Heart left ventricle (tissue), 16 donors: Measurements from ENCODE around the gene ANAPC15. TPM values are rescaled to one million over a fixed set of nuclear protein-coding genes. Genes with fewer than 3 reads are reported as not detected.

ENCODE experiments used
- ATAC-seq, 4 donors: fragments of 200-7000 bp; cut with Tn5 transposase; one replicate each; pipeline ENCODE4 v1.9.1; 2020 to 2022; ENCODE audit warnings: moderate library complexity in 4 of 4, mild to moderate bottlenecking in 3 of 4, moderate number of reproducible peaks in 1 of 4
- DNase-seq, 5 donors: peaks; one replicate each; pipeline ENCODE4 v3.0.0-alpha.2; 2020
- H3K27ac ChIP-seq, 12 donors: fragments of 200-600 bp; sonication (generic) in 4 of 12; one replicate each; pipeline versions ENCODE4 v1.5.0 to v1.8.0; 2016 to 2022; ENCODE audit warnings: mild to moderate bottlenecking in 2 of 12
- H3K27me3 ChIP-seq, 9 donors: fragments of 200-600 bp; sonication (generic) in 2 of 9; one replicate each; pipeline versions ENCODE4 v1.5.1 to v1.8.0; 2016 to 2022; ENCODE audit warnings: mild to moderate bottlenecking in 3 of 9
- H3K36me3 ChIP-seq, 9 donors: fragments of 200-600 bp; sonication (generic) in 2 of 9; one replicate each; pipeline versions ENCODE4 v1.5.0 to v1.8.0; 2018 to 2022; ENCODE audit warnings: mild to moderate bottlenecking in 2 of 9
- H3K4me1 ChIP-seq, 12 donors: fragments of 200-600 bp; sonication (generic) in 4 of 12; one replicate each; pipeline versions ENCODE4 v1.5.0 to v1.8.0; 2016 to 2022; ENCODE audit warnings: mild to moderate bottlenecking in 3 of 12
- H3K4me3 ChIP-seq, 12 donors: fragments of 200-600 bp; sonication (generic) in 4 of 12; one replicate each; pipeline versions ENCODE4 v1.5.0 to v1.8.0; 2017 to 2022; ENCODE audit warnings: mild to moderate bottlenecking in 9 of 12, moderate library complexity in 4 of 12
- H3K9me3 ChIP-seq, 12 donors: fragments of 200-600 bp; sonication (generic) in 4 of 12; one replicate each; pipeline versions ENCODE4 v1.5.0 to v1.8.0; 2016 to 2022; ENCODE audit warnings: mild to moderate bottlenecking in 1 of 12
- POLR2A ChIP-seq, 2 donors: fragments of 450-650 bp; IDR thresholded peaks; one replicate each; pipeline ENCODE4 v1.6.1; 2017; ENCODE audit warnings: antibody characterized with exemption in 2 of 2, mild to moderate bottlenecking in 2 of 2, moderate library complexity in 2 of 2
- WGBS, 4 donors: extraction: QIAGEN DNeasy Blood & Tissue Kit in 2 of 4; methylation state at CpG; one replicate each; pipeline versions ENCODE4 v1.1.5 to v1.1.7; 2013 to 2018; 5-methylcytosine and 5-hydroxymethylcytosine counted together
- intact Hi-C, 10 donors: fragments of 100-400 bp; cut with DNase I; formaldehyde crosslinking; loops; one replicate each; pipeline versions ENCODE4 v1.11.1 to v1.14.2; 2022
- microRNA-seq, 4 donors: library from miRNA; unstranded; fragments of <30 nt; microRNA quantifications; one replicate each; pipeline versions ENCODE4 to v1.2.0, GENCODE V29; 2017 to 2020
- polyA plus RNA-seq, 2 donors: library from polyadenylated mRNA; stranded (reverse); fragments of 200-250 nt; gene quantifications; one replicate each; pipeline ENCODE4 v1.2.3, GENCODE V29; 2013
- total RNA-seq, 9 donors: library from RNA; depleted of rRNA in 2 of 9; stranded (reverse); fragments of >200 nt in 2 of 9; fragmentation: NEBNext Ultra II Directional in 3 of 9; extraction: Animal tissue kit (Norgen Biotek cat#: 25700) in 3 of 9; gene quantifications; one replicate each; pipeline versions ENCODE4 v1.1.0 to v1.2.4, GENCODE V29; 2016 to 2023
- TF ChIP-seq, protein P1 (sequence below), 12 donors: fragments of 200-600 bp; sonication (generic) in 4 of 12; IDR thresholded peaks; one replicate each; pipeline versions ENCODE4 v1.5.0 to v1.8.0; 2018 to 2022; ENCODE audit warnings: antibody characterized with exemption in 12 of 12, mild to moderate bottlenecking in 5 of 12
- donor health status: ischemic (EF 13 %, LVEDD 7.1; RV severe dilation, severe dysfunction).
- donor health status: healthy with polysubstance abuse.
- donor health status: DM: no; HTN: yes; CAD: no.
- donor health status: DM: no; HTN: no; CAD: no.
- donor health status: ischemic (EF 25% LVEDD 6.9; RV normal size, moderate dysfunction).
- donor health status: ischemic (EF 25% LVEDD 5.7; RV mildly dilated, moderate dysfunction).
- donor health status: healthy.
- donor health status: DM: yes; HTN: yes; CAD: no.
- donor health status: ischemic (EF 35%, LVEDD 5.7; RV mildly dilated, moderate dysfunction).
- donor health status: nonischemic (EF 11% LVEDD 7.7; RV severe dilation, severe dysfunction).
- donor health status: DM: yes; HTN: yes; CAD: no.
- donor health status: PGD.
- donor health status: ischemic (EF 29% LVEDD 5.4; RV normal size, mild dysfunction).
- donor health status: nonischemic (EF 23%, LVEDD 6.1; RV moderate dilation, normal function).

ANAPC15 gene
- total and polyA plus RNA-seq, 11 donors, result 35.6 to 82.7 (median 40.1) TPM

DNA sequence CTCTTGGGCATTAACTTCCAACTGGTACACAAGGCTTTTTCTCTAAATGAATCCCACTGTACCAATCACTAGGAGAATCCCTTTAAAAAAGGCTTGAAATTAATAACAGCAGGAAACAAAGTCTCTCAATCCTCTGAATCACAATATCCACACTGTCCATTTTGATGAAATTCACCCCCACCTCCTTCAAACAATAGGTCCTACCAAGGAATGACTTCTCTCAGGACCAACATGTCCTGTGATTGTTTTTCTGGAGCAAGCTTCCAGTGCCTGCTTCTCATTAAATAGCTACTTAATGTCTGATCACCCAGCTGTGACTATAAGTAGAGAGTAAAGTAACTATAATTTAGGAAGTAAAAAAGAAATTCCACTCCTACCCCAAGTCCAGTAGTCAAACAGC, 45.2 kb downstream of the ANAPC15 start:
- Histone ChIP-seq H3K4me1 (peaks cover 7 to 62% (median 32%) of the 10 kb centered on the region in 12 donors), H3K9me3 (no peaks in the 10 kb centered on the region), H3K27me3 (no peaks in the 10 kb centered on the region), H3K36me3 (peaks cover 0 to 31% (median 3%) of the 10 kb centered on the region in 9 donors), H3K4me3 (no peak overlapping the region), H3K27ac (peak overlapping the region in 10 of 12 donors; percentile 11 to 80 (median 29))
- DNase-seq (no peak), ATAC-seq (peak in 1 of 4 donors; percentile 21)
- TF ChIP-seq POLR2A (IDR thresholded peaks at IDR 0.05), result no peak
- TF ChIP-seq, protein P1, sequence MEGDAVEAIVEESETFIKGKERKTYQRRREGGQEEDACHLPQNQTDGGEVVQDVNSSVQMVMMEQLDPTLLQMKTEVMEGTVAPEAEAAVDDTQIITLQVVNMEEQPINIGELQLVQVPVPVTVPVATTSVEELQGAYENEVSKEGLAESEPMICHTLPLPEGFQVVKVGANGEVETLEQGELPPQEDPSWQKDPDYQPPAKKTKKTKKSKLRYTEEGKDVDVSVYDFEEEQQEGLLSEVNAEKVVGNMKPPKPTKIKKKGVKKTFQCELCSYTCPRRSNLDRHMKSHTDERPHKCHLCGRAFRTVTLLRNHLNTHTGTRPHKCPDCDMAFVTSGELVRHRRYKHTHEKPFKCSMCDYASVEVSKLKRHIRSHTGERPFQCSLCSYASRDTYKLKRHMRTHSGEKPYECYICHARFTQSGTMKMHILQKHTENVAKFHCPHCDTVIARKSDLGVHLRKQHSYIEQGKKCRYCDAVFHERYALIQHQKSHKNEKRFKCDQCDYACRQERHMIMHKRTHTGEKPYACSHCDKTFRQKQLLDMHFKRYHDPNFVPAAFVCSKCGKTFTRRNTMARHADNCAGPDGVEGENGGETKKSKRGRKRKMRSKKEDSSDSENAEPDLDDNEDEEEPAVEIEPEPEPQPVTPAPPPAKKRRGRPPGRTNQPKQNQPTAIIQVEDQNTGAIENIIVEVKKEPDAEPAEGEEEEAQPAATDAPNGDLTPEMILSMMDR (IDR thresholded peaks at IDR 0.05), result no peak
- intact Hi-C loops, result no loop called here

DNA sequence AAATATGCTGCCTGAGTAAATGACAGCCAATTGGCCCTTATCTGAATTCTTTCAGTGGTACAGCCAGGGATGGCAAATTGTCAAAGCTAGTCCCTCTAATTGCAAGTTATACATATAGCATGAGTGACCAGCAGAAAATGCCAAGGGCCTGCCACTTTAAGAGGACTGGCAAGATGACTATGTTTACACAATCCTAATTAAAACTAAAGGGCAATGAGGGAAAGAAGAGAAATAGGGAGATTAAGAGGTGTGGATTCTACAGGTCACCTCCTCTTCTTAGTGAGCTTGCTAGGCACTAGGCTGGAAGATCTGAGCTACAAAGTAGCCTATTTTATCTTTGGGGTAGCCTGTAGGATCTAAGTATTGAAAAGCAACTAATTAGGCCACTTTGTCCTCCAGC, 45.6 kb downstream of the ANAPC15 start:
- no peak for DNase-seq
- ATAC-seq, result no peak
- H3K4me3 ChIP-seq, result no peak overlapping the region
- peaks cover 0 to 33% (median 5%) of the 10 kb centered on the region in 9 donors for H3K36me3 ChIP-seq
- H3K9me3 ChIP-seq, result no peaks in the 10 kb centered on the region
- peak overlapping the region in 10 of 12 donors; percentile 11 to 80 (median 29) for H3K27ac ChIP-seq
- no peak for TF ChIP-seq POLR2A (IDR thresholded peaks at IDR 0.05)
- TF ChIP-seq, protein P1 (IDR thresholded peaks at IDR 0.05), result no peak
- intact Hi-C loops, result no loop called here
- H3K27me3 ChIP-seq, result no peaks in the 10 kb centered on the region
- peaks cover 4 to 58% (median 30%) of the 10 kb centered on the region in 12 donors for H3K4me1 ChIP-seq

DNA sequence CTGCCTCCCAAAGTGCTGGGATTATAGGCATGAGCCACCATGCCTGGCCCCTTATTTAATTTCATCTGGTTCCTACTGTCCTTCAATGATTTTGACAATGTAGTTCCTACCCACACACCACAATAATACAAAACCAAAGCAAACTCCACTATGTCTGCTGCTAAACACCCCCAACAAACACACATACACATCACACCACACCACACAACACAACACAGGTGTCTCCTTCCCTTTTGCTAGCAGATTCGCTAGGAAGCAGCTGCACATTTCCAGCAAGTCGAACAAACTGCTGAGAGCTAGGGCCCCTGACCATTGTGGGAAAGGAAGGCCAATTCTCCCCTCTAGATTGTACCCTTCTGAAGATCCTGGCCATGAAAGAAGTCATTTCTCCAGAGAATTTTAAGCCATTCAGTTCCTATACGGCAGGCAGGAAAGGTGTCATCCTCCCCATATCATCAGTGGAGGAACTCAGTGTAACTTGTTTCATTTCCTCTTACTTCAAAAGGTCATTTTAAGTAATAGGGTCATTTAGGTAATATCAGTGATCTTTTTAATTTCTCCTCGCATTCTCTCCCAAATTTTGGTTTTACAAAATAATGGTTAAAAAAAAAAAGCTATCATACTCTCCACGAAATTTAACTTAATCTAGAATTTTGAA, 50.6 kb downstream of the ANAPC15 start:
- Histone ChIP-seq H3K36me3 (peaks cover 0 to 29% (median 2%) of the 10 kb centered on the region in 9 donors), H3K9me3 (no peaks in the 10 kb centered on the region), H3K4me3 (no peak overlapping the region), H3K4me1 (peaks cover 0 to 12% (median 5%) of the 10 kb centered on the region in 12 donors), H3K27me3 (no peaks in the 10 kb centered on the region), H3K27ac (no peak overlapping the region)
- intact Hi-C loops, result no loop called here
- no peak for DNase-seq
- no peak for TF ChIP-seq POLR2A (IDR thresholded peaks at IDR 0.05)
- TF ChIP-seq, protein P1 (IDR thresholded peaks at IDR 0.05), result no peak
- 86 to 91% (median 87%) methylated on average over 5 of the region's 5 CpGs for WGBS, 4 donors
- no peak for ATAC-seq

Small RNAs within 50 kb of the gene (microRNA-seq; reads per million reads assigned to microRNA genes)
- gene MIR3165, result 0 reads per million in 4 donors

Other genes starting within 250 kb of the ANAPC15 start
- not detected for gene DEFB131B, start 234.2 kb downstream of the ANAPC15 start, total RNA-seq
- not detected for gene DEFB131B, start 234.2 kb downstream of the ANAPC15 start, polyA plus RNA-seq
- 1 to 10 TPM in 7 of 9 donors, under 1 TPM in 1, not detected in 1; 0.95 to 5.3 (median 2.8) TPM for gene XNDC1N, start 184.1 kb downstream of the ANAPC15 start, total RNA-seq
- gene XNDC1N, start 184.1 kb downstream of the ANAPC15 start, polyA plus RNA-seq, result 1 to 10 TPM; 1.2 to 2.9 TPM
- gene RNF121, start 183.6 kb downstream of the ANAPC15 start, total RNA-seq, result 10 to 100 TPM; 15.4 to 28.2 (median 22.0) TPM
- gene RNF121, start 183.6 kb downstream of the ANAPC15 start, polyA plus RNA-seq, result 10 to 100 TPM in 1 of 2 donors, 1 to 10 TPM in 1; 8.0 to 45.3 TPM
- gene IL18BP, start 113.8 kb downstream of the ANAPC15 start, total RNA-seq, result 10 to 100 TPM in 2 of 9 donors, 1 to 10 TPM in 7; 1.1 to 86.5 (median 5.1) TPM
- gene IL18BP, start 113.8 kb downstream of the ANAPC15 start, polyA plus RNA-seq, result 1 to 10 TPM; 4.1 to 4.4 TPM
- 100 to 1,000 TPM in 5 of 9 donors, 10 to 100 TPM in 4; 62.7 to 193 (median 101) TPM for gene NUMA1, start 32.2 kb downstream of the ANAPC15 start, total RNA-seq
- gene NUMA1, start 32.2 kb downstream of the ANAPC15 start, polyA plus RNA-seq, result 100 to 1,000 TPM in 1 of 2 donors, 10 to 100 TPM in 1; 83.9 to 142 TPM
- gene LRRC51, start 31.8 kb downstream of the ANAPC15 start, total RNA-seq, result 1 to 10 TPM; 2.0 to 8.3 (median 4.5) TPM
- gene LRRC51, start 31.8 kb downstream of the ANAPC15 start, polyA plus RNA-seq, result 1 to 10 TPM; 3.0 to 9.3 TPM
- gene LAMTOR1, start 9.4 kb downstream of the ANAPC15 start, total RNA-seq, result 100 to 1,000 TPM in 2 of 9 donors, 10 to 100 TPM in 7; 68.7 to 119 (median 84.8) TPM
- 100 to 1,000 TPM in 1 of 2 donors, 10 to 100 TPM in 1; 80.3 to 159 TPM for gene LAMTOR1, start 9.4 kb downstream of the ANAPC15 start, polyA plus RNA-seq
- under 1 TPM in 1 of 9 donors, not detected in 8; 0.23 TPM for gene TOMT, start 6.8 kb downstream of the ANAPC15 start, total RNA-seq
- gene TOMT, start 6.8 kb downstream of the ANAPC15 start, polyA plus RNA-seq, result not detected
- 1 to 10 TPM in 1 of 9 donors, under 1 TPM in 2, not detected in 6; 0.79 to 1.1 (median 0.90) TPM for gene FOLR3, start 23.0 kb upstream of the ANAPC15 start, total RNA-seq
- gene FOLR3, start 23.0 kb upstream of the ANAPC15 start, polyA plus RNA-seq, result under 1 TPM in 1 of 2 donors, not detected in 1; 0.43 TPM
- under 1 TPM in 3 of 9 donors, not detected in 6; 0.21 to 0.79 (median 0.39) TPM for gene FOLR1, start 79.4 kb upstream of the ANAPC15 start, total RNA-seq
- gene FOLR1, start 79.4 kb upstream of the ANAPC15 start, polyA plus RNA-seq, result under 1 TPM in 1 of 2 donors, not detected in 1; 0.08 TPM
- 100 to 1,000 TPM in 1 of 9 donors, 10 to 100 TPM in 7, 1 to 10 TPM in 1; 9.6 to 136 (median 18.0) TPM for gene FOLR2, start 104.1 kb upstream of the ANAPC15 start, total RNA-seq
- 1 to 10 TPM; 5.0 to 6.5 TPM for gene FOLR2, start 104.1 kb upstream of the ANAPC15 start, polyA plus RNA-seq
- 100 to 1,000 TPM in 5 of 9 donors, 10 to 100 TPM in 4; 94.7 to 146 (median 112) TPM for gene INPPL1, start 112.1 kb upstream of the ANAPC15 start, total RNA-seq
- 10 to 100 TPM; 73.2 to 89.1 TPM for gene INPPL1, start 112.1 kb upstream of the ANAPC15 start, polyA plus RNA-seq
- not detected for gene PHOX2A, start 131.5 kb upstream of the ANAPC15 start, total RNA-seq
- not detected for gene PHOX2A, start 131.5 kb upstream of the ANAPC15 start, polyA plus RNA-seq